Measurements from ENCODE around the gene ANXA8.

DNA sequence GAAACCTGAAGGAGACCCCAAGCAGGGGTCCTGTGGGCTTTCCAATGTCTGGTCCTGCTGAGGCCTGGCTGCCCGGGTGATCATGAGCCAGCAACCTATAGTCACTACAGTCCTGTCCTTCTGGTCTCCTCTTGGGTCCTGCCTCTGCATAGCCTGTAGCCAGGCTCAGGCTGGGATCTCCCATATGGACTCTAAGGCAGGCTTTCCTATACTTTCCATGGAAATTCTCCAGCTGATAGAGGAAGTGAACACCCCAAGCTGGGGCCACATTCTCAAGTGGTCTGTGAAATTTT lies 26.4 kb downstream of the ANXA8 start:
- TF ChIP-seq, protein P1, sequence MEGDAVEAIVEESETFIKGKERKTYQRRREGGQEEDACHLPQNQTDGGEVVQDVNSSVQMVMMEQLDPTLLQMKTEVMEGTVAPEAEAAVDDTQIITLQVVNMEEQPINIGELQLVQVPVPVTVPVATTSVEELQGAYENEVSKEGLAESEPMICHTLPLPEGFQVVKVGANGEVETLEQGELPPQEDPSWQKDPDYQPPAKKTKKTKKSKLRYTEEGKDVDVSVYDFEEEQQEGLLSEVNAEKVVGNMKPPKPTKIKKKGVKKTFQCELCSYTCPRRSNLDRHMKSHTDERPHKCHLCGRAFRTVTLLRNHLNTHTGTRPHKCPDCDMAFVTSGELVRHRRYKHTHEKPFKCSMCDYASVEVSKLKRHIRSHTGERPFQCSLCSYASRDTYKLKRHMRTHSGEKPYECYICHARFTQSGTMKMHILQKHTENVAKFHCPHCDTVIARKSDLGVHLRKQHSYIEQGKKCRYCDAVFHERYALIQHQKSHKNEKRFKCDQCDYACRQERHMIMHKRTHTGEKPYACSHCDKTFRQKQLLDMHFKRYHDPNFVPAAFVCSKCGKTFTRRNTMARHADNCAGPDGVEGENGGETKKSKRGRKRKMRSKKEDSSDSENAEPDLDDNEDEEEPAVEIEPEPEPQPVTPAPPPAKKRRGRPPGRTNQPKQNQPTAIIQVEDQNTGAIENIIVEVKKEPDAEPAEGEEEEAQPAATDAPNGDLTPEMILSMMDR (conservative IDR thresholded peaks at IDR 0.05) = no peak
- TF ChIP-seq EZH2 (IDR thresholded peaks at IDR 0.05; ENCODE audit: low read depth) = no peak

Data from PC-9 (cell line).